ENCODE results near the gene FAM180A. TPM values are rescaled to one million over a fixed set of nuclear protein-coding genes. Genes with fewer than 3 reads are reported as not detected.

Gene FAM180A
- total RNA-seq, 1 experiment from 2014 or later: not detected

DNA sequence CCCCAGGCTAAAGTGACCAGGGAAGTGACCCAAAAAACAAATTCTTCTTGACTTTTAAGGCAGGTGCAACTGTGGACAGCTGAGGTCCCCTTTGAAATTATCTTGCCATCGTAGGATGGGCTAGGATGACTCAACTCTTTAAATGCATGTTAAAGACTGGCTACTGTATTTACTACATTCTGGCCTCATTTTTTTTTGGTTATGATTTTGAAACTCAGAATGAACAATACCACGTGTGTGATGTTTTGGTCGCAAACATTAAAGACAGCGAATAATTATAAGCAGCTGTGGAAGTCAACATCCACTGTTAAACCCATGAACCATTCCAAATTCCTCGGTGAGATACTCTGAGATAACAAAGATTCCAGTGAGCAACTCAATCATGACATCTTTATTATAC is 19.4 kb downstream of the FAM180A start:
- no peak overlapping the region for H3K27ac ChIP-seq (ENCODE audit: low read length)
- no peak for ATAC-seq
- no peak for DNase-seq (ENCODE audit: low read depth, low spot score)
- no peaks in the 10 kb centered on the region for H3K4me1 ChIP-seq (ENCODE audit: control insufficient read depth, insufficient read depth, low read length)
- TF ChIP-seq CTCF (IDR thresholded peaks at IDR 0.05): no peak
- no peak for TF ChIP-seq TCF7L2 (IDR thresholded peaks at IDR 0.05; ENCODE audit: low read depth, low read length)
- no peak for TF ChIP-seq SIN3A (IDR thresholded peaks at IDR 0.05; ENCODE audit: borderline replicate concordance, insufficient read depth, low read depth, low read length)
- TF ChIP-seq REST (IDR thresholded peaks at IDR 0.05; ENCODE audit: insufficient read depth in 1 of 2, low read depth in 2 of 2, low read length in 1 of 2): no peak
- TF ChIP-seq POLR2AphosphoS5 (IDR thresholded peaks at IDR 0.05; ENCODE audit: low read depth, low read length): no peak
- peaks cover 4% of the 10 kb centered on the region; the same call in 1 of the 2 replicates for H3K27me3 ChIP-seq (ENCODE audit: control insufficient read depth, insufficient read depth, low read length)
- H3K9me3 ChIP-seq (ENCODE audit: control insufficient read depth, insufficient read depth, low read depth, low read length): no peaks in the 10 kb centered on the region
- POLR2A ChIA-PET: no interaction called here
- H3K36me3 ChIP-seq (ENCODE audit: control insufficient read depth, insufficient read depth, low read length): no peaks in the 10 kb centered on the region
- no TSS peak for BruUV-seq (replicated peaks)
- in situ Hi-C loops (cut with HindIII; ENCODE audit: low pct_unique_long_range_greater_than_20kb, low sequenced_read_pairs) (no loop called here), intact Hi-C loops (cut with micrococcal nuclease; ENCODE audit: unreplicated experiment) (no loop called here)
- H3K4me3 ChIP-seq (ENCODE audit: low read depth in 2 of 2, low read length in 2 of 2): no peak overlapping the region
- CTCF ChIA-PET: no interaction called here

DNA sequence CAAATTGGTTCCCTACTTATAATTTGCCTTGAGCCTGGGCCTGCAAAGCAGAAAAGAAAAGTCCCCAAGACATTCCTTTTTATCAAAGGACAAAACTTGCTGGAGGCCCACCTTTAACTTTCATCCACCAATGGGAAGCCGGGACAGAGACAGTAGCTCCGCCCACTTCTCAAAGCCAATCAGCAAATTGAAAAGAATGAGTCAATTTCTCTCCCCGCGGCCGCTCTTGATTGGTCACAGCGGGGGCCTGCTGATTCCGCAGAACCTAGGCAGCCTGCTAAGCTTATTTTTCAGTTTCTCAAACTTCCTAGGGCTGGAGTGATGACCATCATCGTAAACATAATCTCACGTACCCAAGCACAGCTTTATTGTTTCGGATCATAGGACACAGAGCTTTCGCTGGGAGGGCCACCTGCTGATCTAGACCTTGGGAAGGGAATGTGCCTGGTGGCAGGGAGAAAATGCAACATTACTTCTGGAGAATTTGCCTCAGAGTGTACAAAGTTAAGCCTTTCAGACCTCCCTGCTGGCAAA is 20.4 kb downstream of the FAM180A start, which contains the start of gene SLC13A4:
TSS of gene SLC13A4 (minus strand) at position 51 of the 534 bp plus-strand sequence. CDS start 690 bp downstream, outside the sequence.
- H3K27ac ChIP-seq (ENCODE audit: low read length): no peak within 1 kb of the TSS
- H3K9me3 ChIP-seq (ENCODE audit: control insufficient read depth, insufficient read depth, low read depth, low read length): no peaks in the 10 kb centered on the region
- TF ChIP-seq POLR2AphosphoS5 (IDR thresholded peaks at IDR 0.05; ENCODE audit: low read depth, low read length): no peak
- TF ChIP-seq TCF7L2 (IDR thresholded peaks at IDR 0.05; ENCODE audit: low read depth, low read length): no peak
- TF ChIP-seq SIN3A (IDR thresholded peaks at IDR 0.05; ENCODE audit: borderline replicate concordance, insufficient read depth, low read depth, low read length): no peak
- no peak for TF ChIP-seq REST (IDR thresholded peaks at IDR 0.05; ENCODE audit: insufficient read depth in 1 of 2, low read depth in 2 of 2, low read length in 1 of 2)
- TF ChIP-seq CTCF (IDR thresholded peaks at IDR 0.05): no peak
- ChIA-PET POLR2A (no interaction called here), CTCF (no interaction called here)
- ATAC-seq (no peak), DNase-seq (ENCODE audit: low read depth, low spot score) (no peak)
- H3K4me3 ChIP-seq (ENCODE audit: low read depth in 2 of 2, low read length in 2 of 2): no peak within 1 kb of the TSS
- BruUV-seq (replicated peaks): no TSS peak
- peaks cover 4% of the 10 kb centered on the region; the same call in 1 of the 2 replicates for H3K27me3 ChIP-seq (ENCODE audit: control insufficient read depth, insufficient read depth, low read length)
- in situ Hi-C loops (cut with HindIII; ENCODE audit: low pct_unique_long_range_greater_than_20kb, low sequenced_read_pairs) (no loop called here), intact Hi-C loops (cut with micrococcal nuclease; ENCODE audit: unreplicated experiment) (no loop called here)
- no peaks in the 10 kb centered on the region for H3K4me1 ChIP-seq (ENCODE audit: control insufficient read depth, insufficient read depth, low read length)
- H3K36me3 ChIP-seq (ENCODE audit: control insufficient read depth, insufficient read depth, low read length): no peaks in the 10 kb centered on the region

All from Panc1 (cell line).